Inflammatory macrophage treated with lipopolysaccharide for 1 hour (primary cell): ENCODE data around the gene TTC4.

ENCODE experiments used
- DNase-seq, 2 donors: peaks; one replicate each; pipeline ENCODE4 v3.0.0-alpha.2; 2020 to 2022

TTC4 gene

GRCh38 chr1:54715493-54716298 lies at the start of gene TTC4:
TSS of gene TTC4 (plus strand) at chr1:54715861. CDS start at chr1:54715909, 48 bp downstream.
- peak; percentile 78 to 92 for DNase-seq

GRCh38 chr1:54666333-54666732 lies 49.3 kb upstream of the TTC4 start:
- DNase-seq: peak in 1 of 2 donors; percentile 18

GRCh38 chr1:54667797-54668196 lies 47.9 kb upstream of the TTC4 start:
- DNase-seq: no peak

GRCh38 chr1:54668567-54668966 lies 47.1 kb upstream of the TTC4 start:
- no peak for DNase-seq

GRCh38 chr1:54671985-54672608 lies 43.6 kb upstream of the TTC4 start:
- DNase-seq: peak in 1 of 2 donors; percentile 63

GRCh38 chr1:54678776-54679643 lies 36.7 kb upstream of the TTC4 start:
- peak in 1 of 2 donors; percentile 25 for DNase-seq

- DNase-seq: no peak
Observed at GRCh38 chr1:54679706-54680105, 36.0 kb upstream of the TTC4 start.

GRCh38 chr1:54680387-54680786 lies 35.3 kb upstream of the TTC4 start:
- DNase-seq: no peak

- no peak for DNase-seq
Observed at GRCh38 chr1:54681358-54681757, 34.3 kb upstream of the TTC4 start.

GRCh38 chr1:54683453-54683852 lies 32.2 kb upstream of the TTC4 start:
- no peak for DNase-seq

- no peak for DNase-seq
Observed at GRCh38 chr1:54685335-54685905, 30.2 kb upstream of the TTC4 start.

- DNase-seq: no peak
Observed at GRCh38 chr1:54686155-54686554, 29.5 kb upstream of the TTC4 start.

GRCh38 chr1:54694771-54695170 lies 20.9 kb upstream of the TTC4 start:
- DNase-seq: no peak

- DNase-seq: no peak
Observed at GRCh38 chr1:54695221-54695620, 20.4 kb upstream of the TTC4 start.

GRCh38 chr1:54695764-54696163 lies 19.9 kb upstream of the TTC4 start:
- no peak for DNase-seq

GRCh38 chr1:54696262-54696661 lies 19.4 kb upstream of the TTC4 start:
- no peak for DNase-seq

- no peak for DNase-seq
Observed at GRCh38 chr1:54697896-54698295, 17.8 kb upstream of the TTC4 start.

- DNase-seq: no peak
Observed at GRCh38 chr1:54698346-54698745, 17.3 kb upstream of the TTC4 start.

GRCh38 chr1:54699936-54700525 lies 15.6 kb upstream of the TTC4 start:
- no peak for DNase-seq

GRCh38 chr1:54701066-54701465 lies 14.6 kb upstream of the TTC4 start:
- DNase-seq: no peak

GRCh38 chr1:54701996-54702395 lies 13.7 kb upstream of the TTC4 start:
- no peak for DNase-seq

GRCh38 chr1:54703471-54703870 lies 12.2 kb upstream of the TTC4 start:
- DNase-seq: no peak

- DNase-seq: no peak
Observed at GRCh38 chr1:54705153-54705552, 10.5 kb upstream of the TTC4 start.
